D721Med (cell line): ENCODE data around the gene VCPKMT.

ENCODE experiments used
- DNase-seq: peaks from one replicate; pipeline ENCODE4 v3.0.0; 2011; ENCODE audit warnings: low spot score; ENCODE audit not compliant: insufficient read length
- FAIRE-seq: peaks from 2 replicates; lab custom pipeline; 2011; peaks lifted over from hg19 to GRCh38; lab: Jason Lieb, UNC
- CTCF ChIP-seq: IDR thresholded peaks from 2 replicates; pipeline ENCODE4 v1.5.1; 2012; ENCODE audit warnings: mild to moderate bottlenecking, control low read depth; ENCODE audit not compliant: insufficient read depth; ENCODE audit errors: missing control alignments

VCPKMT gene

DNA sequence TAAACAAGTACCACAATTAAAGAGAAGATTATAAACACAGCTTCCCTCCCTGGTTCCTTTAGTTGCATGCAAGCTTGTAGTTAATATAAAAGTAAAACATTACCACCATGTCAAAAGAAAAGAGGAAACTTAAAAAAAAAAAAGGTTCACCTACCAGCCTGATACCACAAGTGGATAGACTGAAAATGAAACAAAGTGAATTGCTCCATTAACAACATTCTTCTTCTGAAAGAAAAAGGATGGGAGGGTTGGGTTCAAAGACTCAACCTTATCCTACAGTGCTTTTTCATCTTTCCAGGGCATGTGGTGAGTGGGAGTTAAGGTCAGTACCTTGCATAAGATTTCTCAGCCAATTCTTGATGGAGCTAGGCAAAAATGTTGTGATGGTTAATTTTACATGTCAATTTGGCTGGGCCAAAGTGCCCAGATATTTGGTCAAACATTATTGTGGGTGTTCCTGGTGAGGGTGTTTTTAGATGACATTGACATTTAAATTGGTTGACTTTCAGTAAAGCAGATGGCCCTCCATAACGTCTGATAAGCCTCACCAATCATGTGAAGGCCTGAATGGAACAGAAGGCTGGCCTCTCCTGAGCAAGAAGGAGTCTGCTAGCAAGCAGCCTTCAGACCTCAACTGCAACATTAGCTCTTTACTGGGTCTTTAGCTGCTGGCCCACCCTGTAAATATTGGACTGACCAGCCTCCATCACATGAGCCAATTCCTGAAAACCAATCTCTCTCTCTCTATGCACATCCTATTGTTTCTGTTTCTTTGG, 28.8 kb downstream of the VCPKMT start:
- no peak for TF ChIP-seq CTCF
- no peak for FAIRE-seq
- DNase-seq: no peak

DNA sequence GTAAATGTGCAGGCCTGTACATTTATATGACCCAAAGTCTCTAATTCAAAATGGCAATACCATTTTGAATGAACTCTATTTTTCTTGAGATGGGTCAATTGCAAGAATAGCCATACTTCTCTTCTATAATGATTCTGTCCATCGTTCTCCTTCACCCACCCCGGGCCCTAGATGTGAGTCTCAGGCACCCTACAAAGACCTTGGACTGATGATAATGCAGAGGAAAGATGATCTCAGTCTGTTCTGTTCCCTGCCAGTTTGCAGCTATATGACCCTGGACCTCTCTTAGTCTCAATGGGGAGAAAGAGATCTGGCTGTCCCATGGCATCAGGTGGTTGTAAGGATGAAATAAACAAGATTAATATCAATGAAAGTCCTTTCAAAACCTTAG, 30.1 kb downstream of the VCPKMT start:
- DNase-seq (no peak), FAIRE-seq (no peak)
- TF ChIP-seq CTCF: no peak

DNA sequence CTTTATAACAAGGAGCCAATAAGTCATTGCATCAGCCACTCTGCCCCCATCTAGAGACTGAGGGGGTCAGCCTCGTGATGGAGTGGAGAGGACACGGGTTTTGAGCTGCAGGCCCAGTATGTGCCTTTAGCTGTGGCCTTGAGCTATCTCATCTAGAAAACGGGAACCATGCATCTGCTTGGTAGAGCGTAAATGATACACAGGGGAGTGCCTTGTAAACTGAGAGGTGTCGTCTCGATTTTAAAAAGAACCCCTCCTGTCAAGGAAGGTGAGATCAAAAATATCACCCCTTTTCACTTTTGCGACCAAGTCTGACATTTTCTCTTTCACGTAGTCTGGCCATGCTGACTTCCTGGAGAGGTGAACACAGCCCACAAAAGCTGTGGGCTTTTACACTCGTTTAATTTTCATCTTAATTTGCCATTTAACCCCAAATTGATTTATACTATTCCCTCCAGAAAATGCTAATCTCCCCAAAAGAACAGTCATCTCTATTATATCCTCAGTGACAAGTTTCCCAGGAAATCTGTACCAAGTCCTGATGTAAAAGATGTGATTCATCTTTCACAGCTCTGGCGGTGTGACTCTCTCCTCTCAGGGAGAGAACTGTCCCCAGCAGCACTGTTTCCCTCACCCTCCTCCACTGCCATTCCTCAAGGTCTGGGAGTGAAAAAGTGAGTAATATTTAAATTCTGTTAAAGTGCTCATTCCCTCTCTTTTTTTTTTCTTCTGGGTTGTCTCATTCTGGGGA, 30.6 kb downstream of the VCPKMT start:
- FAIRE-seq (no peak), DNase-seq (no peak)
- no peak for TF ChIP-seq CTCF

- DNase-seq (no peak), FAIRE-seq (no peak)
- no peak for TF ChIP-seq CTCF
These were observed 31.7 kb downstream of the VCPKMT start for GRCh38 chr14:50084666-50085065.

GRCh38 chr14:50083467-50084337, 32.7 kb downstream of the VCPKMT start:
- no peak for FAIRE-seq
- DNase-seq: no peak
- TF ChIP-seq CTCF: no peak

DNA sequence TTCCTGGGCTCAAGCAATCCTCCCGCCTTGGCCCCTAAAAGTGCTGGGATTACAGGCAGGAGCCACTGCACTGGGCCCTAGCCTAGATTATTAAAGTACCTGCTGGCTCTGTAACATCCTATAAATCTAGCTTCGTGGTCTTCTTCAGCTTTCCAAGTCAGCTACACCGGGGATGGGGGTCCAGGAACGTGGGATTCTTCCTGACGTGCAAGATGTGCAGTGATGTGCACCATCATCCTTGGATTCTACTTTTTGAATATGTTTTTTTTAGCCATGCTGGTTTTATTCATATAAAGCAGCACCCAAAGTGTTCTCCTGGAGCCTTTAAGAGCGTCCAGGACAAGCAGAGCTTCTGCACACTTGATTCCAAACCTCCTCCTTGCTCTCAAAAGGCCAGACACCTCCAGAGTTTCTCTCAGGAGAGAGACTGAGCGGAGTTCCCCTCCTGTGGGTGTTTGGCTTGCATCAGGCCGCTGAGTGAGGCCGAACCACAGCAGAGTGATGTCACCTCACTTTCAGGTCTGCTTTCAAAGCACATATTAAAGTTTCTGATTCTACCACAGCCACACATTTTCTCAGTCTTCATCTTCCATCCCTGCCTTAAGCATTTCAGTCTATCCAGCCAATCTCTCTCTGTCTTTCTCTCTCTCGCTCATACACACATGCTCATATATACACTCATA, 33.4 kb downstream of the VCPKMT start:
- DNase-seq (no peak), FAIRE-seq (no peak)
- TF ChIP-seq CTCF: no peak
